ENCODE measurements around the gene TRIM17. TPM values are rescaled to one million over a fixed set of nuclear protein-coding genes. Genes with fewer than 3 reads are reported as not detected.

TRIM17 gene
- total RNA-seq, 2 donors from 2014 or later = 0.56 TPM; not detected in 1

DNA sequence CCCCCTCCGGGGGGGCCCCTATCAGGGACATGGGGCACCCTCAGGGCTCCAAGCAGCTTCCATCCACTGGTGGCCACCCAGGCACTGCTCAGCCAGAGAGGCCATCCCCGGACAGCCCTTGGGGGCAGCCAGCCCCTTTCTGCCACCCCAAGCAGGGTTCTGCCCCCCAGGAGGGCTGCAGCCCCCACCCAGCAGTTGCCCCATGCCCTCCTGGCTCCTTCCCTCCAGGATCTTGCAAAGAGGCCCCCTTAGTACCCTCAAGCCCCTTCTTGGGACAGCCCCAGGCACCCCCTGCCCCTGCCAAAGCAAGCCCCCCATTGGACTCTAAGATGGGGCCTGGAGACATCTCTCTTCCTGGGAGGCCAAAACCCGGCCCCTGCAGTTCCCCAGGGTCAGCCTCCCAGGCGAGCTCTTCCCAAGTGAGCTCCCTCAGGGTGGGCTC is 44.9 kb downstream of the TRIM17 start:
- Histone ChIP-seq H3K9me3 (no peaks in the 10 kb centered on the region), H3K27ac (no peak overlapping the region), H3K27me3 (replicated peaks; ENCODE audit: insufficient read depth) (no peaks in the 10 kb centered on the region), H3K4me3 (no peak overlapping the region), H3K4me1 (ENCODE audit: control insufficient read depth in 1 of 2, low read depth in 2 of 2) (peaks cover 0 to 13% of the 10 kb centered on the region in 2 donors), H3K36me3 (no peaks in the 10 kb centered on the region)
- ATAC-seq (ENCODE audit: insufficient number of reproducible peaks, low FRiP score, low read depth) = no peak
- DNase-seq (ENCODE audit: low spot score) = no peak
- TF ChIP-seq, protein P1, sequence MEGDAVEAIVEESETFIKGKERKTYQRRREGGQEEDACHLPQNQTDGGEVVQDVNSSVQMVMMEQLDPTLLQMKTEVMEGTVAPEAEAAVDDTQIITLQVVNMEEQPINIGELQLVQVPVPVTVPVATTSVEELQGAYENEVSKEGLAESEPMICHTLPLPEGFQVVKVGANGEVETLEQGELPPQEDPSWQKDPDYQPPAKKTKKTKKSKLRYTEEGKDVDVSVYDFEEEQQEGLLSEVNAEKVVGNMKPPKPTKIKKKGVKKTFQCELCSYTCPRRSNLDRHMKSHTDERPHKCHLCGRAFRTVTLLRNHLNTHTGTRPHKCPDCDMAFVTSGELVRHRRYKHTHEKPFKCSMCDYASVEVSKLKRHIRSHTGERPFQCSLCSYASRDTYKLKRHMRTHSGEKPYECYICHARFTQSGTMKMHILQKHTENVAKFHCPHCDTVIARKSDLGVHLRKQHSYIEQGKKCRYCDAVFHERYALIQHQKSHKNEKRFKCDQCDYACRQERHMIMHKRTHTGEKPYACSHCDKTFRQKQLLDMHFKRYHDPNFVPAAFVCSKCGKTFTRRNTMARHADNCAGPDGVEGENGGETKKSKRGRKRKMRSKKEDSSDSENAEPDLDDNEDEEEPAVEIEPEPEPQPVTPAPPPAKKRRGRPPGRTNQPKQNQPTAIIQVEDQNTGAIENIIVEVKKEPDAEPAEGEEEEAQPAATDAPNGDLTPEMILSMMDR (IDR thresholded peaks at IDR 0.05) = no peak

DNA sequence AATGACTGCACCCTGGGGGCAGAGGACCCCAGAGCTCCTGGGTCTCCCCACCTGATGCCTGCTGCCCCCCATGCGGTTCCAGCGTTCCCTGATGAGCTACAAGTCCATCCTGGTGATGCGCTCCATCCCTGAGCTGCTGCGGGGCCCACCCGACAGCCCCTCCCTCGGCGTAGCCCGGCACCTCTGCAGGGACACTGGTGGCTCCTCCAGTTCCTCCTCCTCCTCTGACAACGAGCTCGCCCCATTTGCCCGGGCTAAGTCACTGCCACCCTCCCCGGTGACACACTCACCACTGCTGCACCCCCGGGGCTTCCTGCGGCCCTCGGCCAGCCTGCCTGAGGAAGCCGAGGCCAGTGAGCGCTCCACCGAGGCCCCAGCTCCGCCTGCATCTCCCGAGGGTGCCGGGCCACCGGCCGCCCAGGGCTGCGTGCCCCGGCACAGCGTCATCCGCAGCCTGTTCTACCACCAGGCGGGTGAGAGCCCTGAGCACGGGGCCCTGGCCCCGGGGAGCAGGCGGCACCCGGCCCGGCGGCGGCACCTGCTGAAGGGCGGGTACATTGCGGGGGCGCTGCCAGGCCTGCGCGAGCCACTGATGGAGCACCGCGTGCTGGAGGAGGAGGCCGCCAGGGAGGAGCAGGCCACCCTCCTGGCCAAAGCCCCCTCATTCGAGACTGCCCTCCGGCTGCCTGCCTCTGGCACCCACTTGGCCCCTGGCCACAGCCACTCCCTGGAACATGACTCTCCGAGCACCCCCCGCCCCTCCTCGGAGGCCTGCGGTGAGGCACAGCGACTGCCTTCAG is 45.5 kb downstream of the TRIM17 start:
- Histone ChIP-seq H3K4me3 (no peak overlapping the region), H3K4me1 (ENCODE audit: control insufficient read depth in 1 of 2, low read depth in 2 of 2) (peaks cover 0 to 13% of the 10 kb centered on the region in 2 donors), H3K27me3 (replicated peaks; ENCODE audit: insufficient read depth) (no peaks in the 10 kb centered on the region), H3K27ac (no peak overlapping the region), H3K9me3 (no peaks in the 10 kb centered on the region), H3K36me3 (no peaks in the 10 kb centered on the region)
- no peak for DNase-seq (ENCODE audit: low spot score)
- TF ChIP-seq, protein P1 (IDR thresholded peaks at IDR 0.05) = no peak
- ATAC-seq (ENCODE audit: insufficient number of reproducible peaks, low FRiP score, low read depth) = no peak

DNA sequence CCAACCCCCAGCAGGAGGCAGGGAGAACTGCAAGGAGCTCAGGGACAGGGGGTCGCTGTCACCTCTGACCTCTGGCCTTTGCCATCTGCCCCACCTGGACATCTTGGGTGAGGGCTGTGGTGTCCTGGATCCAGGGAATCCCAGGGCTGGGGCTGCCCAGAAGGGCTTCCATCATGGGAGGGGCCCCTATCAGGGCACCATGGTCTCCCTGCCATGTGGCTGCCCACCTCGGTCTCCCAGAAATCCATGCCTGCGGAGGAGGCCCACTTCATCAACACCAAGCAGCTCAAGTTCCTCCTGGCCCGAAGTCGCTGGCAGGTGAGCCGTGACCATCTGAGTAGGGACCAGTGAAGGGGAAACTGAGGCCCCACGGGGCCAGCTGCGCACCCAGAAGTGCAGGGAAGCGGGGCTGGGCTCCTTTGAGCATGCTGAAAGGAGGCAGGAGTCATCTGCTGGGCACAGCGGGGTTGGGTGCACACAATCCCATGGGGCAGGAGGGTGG is 46.2 kb downstream of the TRIM17 start:
- TF ChIP-seq, protein P1 (IDR thresholded peaks at IDR 0.05) = no peak
- ATAC-seq (ENCODE audit: insufficient number of reproducible peaks, low FRiP score, low read depth) (no peak), DNase-seq (ENCODE audit: low spot score) (no peak)
- peaks cover 0 to 13% of the 10 kb centered on the region in 2 donors for H3K4me1 ChIP-seq (ENCODE audit: control insufficient read depth in 1 of 2, low read depth in 2 of 2)
- H3K36me3 ChIP-seq = no peaks in the 10 kb centered on the region
- H3K4me3 ChIP-seq = no peak overlapping the region
- no peaks in the 10 kb centered on the region for H3K27me3 ChIP-seq (replicated peaks; ENCODE audit: insufficient read depth)
- H3K9me3 ChIP-seq = no peaks in the 10 kb centered on the region
- H3K27ac ChIP-seq = no peak overlapping the region

DNA sequence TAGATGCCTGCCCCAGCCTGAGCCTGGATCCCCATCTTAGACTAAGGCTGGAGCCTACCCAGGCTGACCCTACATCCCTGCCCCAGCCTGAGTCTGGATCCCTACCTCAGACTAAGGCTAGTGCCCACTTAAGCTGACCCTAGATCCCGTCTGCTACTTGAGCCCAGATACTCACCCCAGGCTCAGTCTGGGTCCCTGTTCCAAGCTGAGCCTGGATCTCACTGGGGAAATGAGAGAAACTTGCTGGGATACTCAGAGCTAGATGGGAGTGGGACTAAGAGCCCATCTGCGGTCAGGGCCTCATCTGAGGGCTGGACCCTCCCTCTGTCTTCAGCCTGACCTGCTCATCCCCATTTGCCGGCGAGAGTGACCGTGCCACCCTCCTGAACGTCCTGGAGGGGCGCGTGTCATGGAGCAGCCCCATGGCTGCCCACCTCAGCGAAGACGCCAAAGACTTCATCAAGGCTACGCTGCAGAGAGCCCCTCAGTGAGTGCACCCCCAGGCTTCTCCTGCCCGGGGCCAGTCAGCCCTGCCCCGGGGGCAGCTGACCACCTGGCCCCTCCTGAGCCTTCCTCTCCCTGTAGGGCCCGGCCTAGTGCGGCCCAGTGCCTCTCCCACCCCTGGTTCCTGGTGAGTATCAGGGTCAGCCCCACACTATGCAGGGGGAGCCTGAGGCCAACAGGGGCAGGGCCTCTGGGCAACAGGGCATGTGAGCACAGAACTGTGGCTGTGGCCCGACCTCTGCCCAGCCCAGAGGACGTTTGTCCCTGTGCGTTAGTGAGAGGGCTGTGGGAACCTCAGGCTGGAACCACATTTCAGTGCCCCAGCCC is 46.8 kb downstream of the TRIM17 start:
- no peaks in the 10 kb centered on the region for H3K27me3 ChIP-seq (replicated peaks; ENCODE audit: insufficient read depth)
- TF ChIP-seq, protein P1 (IDR thresholded peaks at IDR 0.05) = no peak
- ATAC-seq (ENCODE audit: insufficient number of reproducible peaks, low FRiP score, low read depth) = no peak
- H3K27ac ChIP-seq = no peak overlapping the region
- H3K4me1 ChIP-seq (ENCODE audit: control insufficient read depth in 1 of 2, low read depth in 2 of 2) = peaks cover 0 to 7% of the 10 kb centered on the region in 2 donors
- H3K36me3 ChIP-seq = no peaks in the 10 kb centered on the region
- DNase-seq (ENCODE audit: low spot score) = no peak
- H3K9me3 ChIP-seq = no peaks in the 10 kb centered on the region
- no peak overlapping the region for H3K4me3 ChIP-seq
